Panc1 (cell line): ENCODE results near the gene CACNA1A. TPM values are rescaled to one million over a fixed set of nuclear protein-coding genes. Genes with fewer than 3 reads are reported as not detected.

Experiments used
- ATAC-seq: fragments of 200-7000 bp; cut with Tn5 transposase; 2 replicates; pipeline ENCODE4 v1.9.1; 2020; ENCODE audit warnings: mild to moderate bottlenecking, moderate library complexity
- BruUV-seq: library from RNA; stranded (reverse); fragments of 400-500 nt; replicated peaks from 2 replicates; lab custom pipeline; 2021; lab: Mats Ljungman, UMichigan
- CTCF ChIA-PET: fragments of 300-600 bp; sonication (Branson Sonifier 250); formaldehyde crosslinking; loops from one replicate; lab custom pipeline; 2022; ENCODE audit warnings: antibody characterized with exemption; lab: Charles Lee
- POLR2A ChIA-PET: fragments of 300-600 bp; sonication (Branson Sonifier 250); formaldehyde crosslinking; loops from one replicate; lab custom pipeline; 2022; ENCODE audit warnings: antibody characterized with exemption; lab: Charles Lee
- DNase-seq: peaks from one replicate; pipeline ENCODE4 v3.0.0-alpha.2; 2010; ENCODE audit warnings: low read depth, low spot score
- H3K27ac ChIP-seq: 2 replicates; pipeline ENCODE4 v1.5.1; 2011; ENCODE audit warnings: mild to moderate bottlenecking, low read length, inconsistent platforms
- H3K27me3 ChIP-seq: fragments of 200-500 bp; sonication (Bioruptor generic); 2 replicates; pipeline ENCODE4 v1.6.0; 2014; ENCODE audit warnings: low read length, inconsistent platforms; ENCODE audit not compliant: control insufficient read depth, insufficient read depth
- H3K36me3 ChIP-seq: fragments of 200-500 bp; sonication (Bioruptor generic); 2 replicates; pipeline ENCODE4 v1.5.1; 2014; ENCODE audit warnings: inconsistent platforms, mild to moderate bottlenecking, low read length, moderate library complexity; ENCODE audit not compliant: control insufficient read depth, insufficient read depth
- H3K4me1 ChIP-seq: 2 replicates; pipeline ENCODE4 v1.5.1; 2011; ENCODE audit warnings: inconsistent platforms, mild to moderate bottlenecking, low read length, moderate library complexity; ENCODE audit not compliant: control insufficient read depth, insufficient read depth
- H3K4me3 ChIP-seq, 2 experiments: 2 replicates each; pipeline ENCODE4 v1.5.1; 2011 to 2012; ENCODE audit warnings: low read depth in 2 of 2, low read length in 2 of 2, mild to moderate bottlenecking in 2 of 2, inconsistent platforms in 1 of 2, moderate library complexity in 1 of 2
- H3K9me3 ChIP-seq: fragments of 200-500 bp; sonication (Bioruptor generic); 2 replicates; pipeline ENCODE4 v1.5.1; 2014; ENCODE audit warnings: low read depth, mild to moderate bottlenecking, inconsistent platforms, low read length, moderate library complexity; ENCODE audit not compliant: control insufficient read depth, insufficient read depth
- POLR2AphosphoS5 ChIP-seq: IDR thresholded peaks from 2 replicates; pipeline ENCODE4 v1.6.1; 2012; ENCODE audit warnings: mild to moderate bottlenecking, low read depth, low read length, moderate library complexity
- SIN3A ChIP-seq: IDR thresholded peaks from 2 replicates; pipeline ENCODE4 v1.6.1; 2012; ENCODE audit warnings: low read depth, mild to moderate bottlenecking, low read length, moderate library complexity, borderline replicate concordance; ENCODE audit not compliant: insufficient read depth
- TCF7L2 ChIP-seq: IDR thresholded peaks from 2 replicates; pipeline ENCODE4 v1.6.1; 2011; ENCODE audit warnings: mild to moderate bottlenecking, low read depth, low read length, inconsistent platforms
- in situ Hi-C: cut with HindIII; loops from 2 replicates; pipeline ENCODE4 v1.10.0; 2016; ENCODE audit warnings: low sequenced_read_pairs, low pct_unique_long_range_greater_than_20kb
- intact Hi-C: fragments of 100-400 bp; cut with micrococcal nuclease; formaldehyde crosslinking; loops from one replicate; pipeline ENCODE4 v1.10.0; 2022; ENCODE audit not compliant: unreplicated experiment
- total RNA-seq: library from RNA; stranded (reverse); gene quantifications from one replicate; pipeline ENCODE4 v1.2.1, GENCODE V29; 2021; ENCODE audit not compliant: unreplicated experiment
- TF ChIP-seq, protein P1 (sequence below): fragments of 450-650 bp; IDR thresholded peaks from 2 replicates; pipeline ENCODE4 v1.5.1; 2017; ENCODE audit warnings: mild to moderate bottlenecking
- TF ChIP-seq, protein P2 (sequence below), 2 experiments: IDR thresholded peaks; 2 replicates each; pipeline ENCODE4 v1.6.1; 2011 to 2012; ENCODE audit warnings: low read depth in 2 of 2, control low read depth in 1 of 2, low read length in 1 of 2, mild to moderate bottlenecking in 1 of 2, moderate library complexity in 1 of 2; ENCODE audit not compliant: insufficient read depth in 1 of 2

The CACNA1A gene
- total RNA-seq, 1 experiment from 2014 or later, result 0.51 TPM

GRCh38 chr19:13538601-13539253 lies 32.4 kb upstream of the CACNA1A start:
- intact Hi-C loops (no loop called here), in situ Hi-C loops (no loop called here)
- ATAC-seq (no peak), DNase-seq (no peak)
- POLR2A ChIA-PET, result no interaction called here
- no peak overlapping the region for H3K27ac ChIP-seq
- BruUV-seq, result no TSS peak
- H3K9me3 ChIP-seq, result no peaks in the 10 kb centered on the region
- peaks cover 2% of the 10 kb centered on the region; the same call in 1 of the 2 replicates for H3K27me3 ChIP-seq
- H3K4me3 ChIP-seq, result no peak overlapping the region
- CTCF ChIA-PET, result no interaction called here
- H3K4me1 ChIP-seq, result no peaks in the 10 kb centered on the region
- TF ChIP-seq SIN3A (no peak), POLR2AphosphoS5 (no peak)
- no peaks in the 10 kb centered on the region for H3K36me3 ChIP-seq

DNA sequence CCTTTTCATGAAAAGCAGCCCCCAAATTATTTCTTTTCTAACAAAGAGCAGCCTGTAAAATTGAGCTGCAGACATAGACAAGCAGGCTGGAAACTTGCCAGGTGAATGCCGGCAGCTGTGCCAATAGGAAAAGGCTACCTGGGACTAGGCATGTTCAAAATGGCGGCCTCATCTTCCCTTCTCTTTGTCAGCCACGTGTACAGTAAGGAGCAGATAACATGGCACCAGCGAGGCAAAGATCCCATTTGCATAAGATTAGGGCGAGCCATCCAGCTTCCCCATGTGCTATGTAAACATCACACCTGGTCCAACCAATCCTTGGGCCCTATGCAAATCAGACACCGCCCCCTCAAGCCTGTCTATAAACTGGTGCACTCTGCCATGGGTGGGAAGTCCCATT lies 31.2 kb upstream of the CACNA1A start:
- intact Hi-C loops (no loop called here), in situ Hi-C loops (no loop called here)
- H3K27me3 ChIP-seq, result peaks cover 2% of the 10 kb centered on the region; the same call in 1 of the 2 replicates
- TF ChIP-seq, protein P1, sequence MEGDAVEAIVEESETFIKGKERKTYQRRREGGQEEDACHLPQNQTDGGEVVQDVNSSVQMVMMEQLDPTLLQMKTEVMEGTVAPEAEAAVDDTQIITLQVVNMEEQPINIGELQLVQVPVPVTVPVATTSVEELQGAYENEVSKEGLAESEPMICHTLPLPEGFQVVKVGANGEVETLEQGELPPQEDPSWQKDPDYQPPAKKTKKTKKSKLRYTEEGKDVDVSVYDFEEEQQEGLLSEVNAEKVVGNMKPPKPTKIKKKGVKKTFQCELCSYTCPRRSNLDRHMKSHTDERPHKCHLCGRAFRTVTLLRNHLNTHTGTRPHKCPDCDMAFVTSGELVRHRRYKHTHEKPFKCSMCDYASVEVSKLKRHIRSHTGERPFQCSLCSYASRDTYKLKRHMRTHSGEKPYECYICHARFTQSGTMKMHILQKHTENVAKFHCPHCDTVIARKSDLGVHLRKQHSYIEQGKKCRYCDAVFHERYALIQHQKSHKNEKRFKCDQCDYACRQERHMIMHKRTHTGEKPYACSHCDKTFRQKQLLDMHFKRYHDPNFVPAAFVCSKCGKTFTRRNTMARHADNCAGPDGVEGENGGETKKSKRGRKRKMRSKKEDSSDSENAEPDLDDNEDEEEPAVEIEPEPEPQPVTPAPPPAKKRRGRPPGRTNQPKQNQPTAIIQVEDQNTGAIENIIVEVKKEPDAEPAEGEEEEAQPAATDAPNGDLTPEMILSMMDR, result no peak
- TF ChIP-seq POLR2AphosphoS5 (no peak), TCF7L2 (no peak), SIN3A (no peak)
- TF ChIP-seq, protein P2, sequence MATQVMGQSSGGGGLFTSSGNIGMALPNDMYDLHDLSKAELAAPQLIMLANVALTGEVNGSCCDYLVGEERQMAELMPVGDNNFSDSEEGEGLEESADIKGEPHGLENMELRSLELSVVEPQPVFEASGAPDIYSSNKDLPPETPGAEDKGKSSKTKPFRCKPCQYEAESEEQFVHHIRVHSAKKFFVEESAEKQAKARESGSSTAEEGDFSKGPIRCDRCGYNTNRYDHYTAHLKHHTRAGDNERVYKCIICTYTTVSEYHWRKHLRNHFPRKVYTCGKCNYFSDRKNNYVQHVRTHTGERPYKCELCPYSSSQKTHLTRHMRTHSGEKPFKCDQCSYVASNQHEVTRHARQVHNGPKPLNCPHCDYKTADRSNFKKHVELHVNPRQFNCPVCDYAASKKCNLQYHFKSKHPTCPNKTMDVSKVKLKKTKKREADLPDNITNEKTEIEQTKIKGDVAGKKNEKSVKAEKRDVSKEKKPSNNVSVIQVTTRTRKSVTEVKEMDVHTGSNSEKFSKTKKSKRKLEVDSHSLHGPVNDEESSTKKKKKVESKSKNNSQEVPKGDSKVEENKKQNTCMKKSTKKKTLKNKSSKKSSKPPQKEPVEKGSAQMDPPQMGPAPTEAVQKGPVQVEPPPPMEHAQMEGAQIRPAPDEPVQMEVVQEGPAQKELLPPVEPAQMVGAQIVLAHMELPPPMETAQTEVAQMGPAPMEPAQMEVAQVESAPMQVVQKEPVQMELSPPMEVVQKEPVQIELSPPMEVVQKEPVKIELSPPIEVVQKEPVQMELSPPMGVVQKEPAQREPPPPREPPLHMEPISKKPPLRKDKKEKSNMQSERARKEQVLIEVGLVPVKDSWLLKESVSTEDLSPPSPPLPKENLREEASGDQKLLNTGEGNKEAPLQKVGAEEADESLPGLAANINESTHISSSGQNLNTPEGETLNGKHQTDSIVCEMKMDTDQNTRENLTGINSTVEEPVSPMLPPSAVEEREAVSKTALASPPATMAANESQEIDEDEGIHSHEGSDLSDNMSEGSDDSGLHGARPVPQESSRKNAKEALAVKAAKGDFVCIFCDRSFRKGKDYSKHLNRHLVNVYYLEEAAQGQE (IDR thresholded peaks at IDR 0.05; ENCODE audit: insufficient read depth in 1 of 2, low read depth in 2 of 2, low read length in 1 of 2), result no peak
- H3K9me3 ChIP-seq, result no peaks in the 10 kb centered on the region
- H3K4me1 ChIP-seq, result no peaks in the 10 kb centered on the region
- ChIA-PET POLR2A (no interaction called here), CTCF (no interaction called here)
- no peak overlapping the region for H3K4me3 ChIP-seq
- BruUV-seq, result no TSS peak
- no peak for DNase-seq
- no peak for ATAC-seq
- no peak overlapping the region for H3K27ac ChIP-seq
- H3K36me3 ChIP-seq, result no peaks in the 10 kb centered on the region

GRCh38 chr19:13530720-13531119 lies 24.4 kb upstream of the CACNA1A start:
- intact Hi-C loops (no loop called here), in situ Hi-C loops (no loop called here)
- TF ChIP-seq, protein P1, result no peak
- TF ChIP-seq POLR2AphosphoS5 (no peak), SIN3A (no peak), TCF7L2 (no peak)
- TF ChIP-seq, protein P2 (IDR thresholded peaks at IDR 0.05; ENCODE audit: insufficient read depth in 1 of 2, low read depth in 2 of 2, low read length in 1 of 2), result no peak
- no peak for DNase-seq
- Histone ChIP-seq H3K4me1 (no peaks in the 10 kb centered on the region), H3K36me3 (no peaks in the 10 kb centered on the region), H3K4me3 (no peak overlapping the region), H3K27me3 (no peaks in the 10 kb centered on the region; the same call in 1 of the 2 replicates), H3K9me3 (no peaks in the 10 kb centered on the region), H3K27ac (no peak overlapping the region)
- CTCF ChIA-PET, result no interaction called here
- BruUV-seq, result no TSS peak
- POLR2A ChIA-PET, result no interaction called here
- ATAC-seq, result no peak
